GM12878 (cell line): Measurements from ENCODE around the gene SPC24. TPM values are rescaled to one million over a fixed set of nuclear protein-coding genes. Genes with fewer than 3 reads are reported as not detected.

Source experiments
- ATAC-seq: fragments of 200-7000 bp; cut with Tn5 transposase; 3 replicates; pipeline ENCODE4 v1.9.1; 2020; ENCODE audit warnings: mild to moderate bottlenecking, moderate library complexity
- BruUV-seq: library from RNA; stranded (reverse); fragments of 400-500 nt; replicated peaks from 2 replicates; lab custom pipeline; 2021; lab: Mats Ljungman, UMichigan
- CTCF ChIA-PET: fragments of 300-600 bp; sonication (Branson Sonifier 250); formaldehyde crosslinking; extraction: SDS; loops from one replicate; lab custom pipeline; 2021; ENCODE audit warnings: inconsistent platforms; lab: Yijun Ruan, JAX
- POLR2A ChIA-PET: fragments of 350-600 bp; formaldehyde crosslinking; extraction: SDS; loops from one replicate; lab custom pipeline; 2021; ENCODE audit warnings: inconsistent platforms; lab: Charles Lee
- RAD21 ChIA-PET: fragments of 300-600 bp; sonication (Branson Sonifier 250); formaldehyde crosslinking; loops from one replicate; lab custom pipeline; 2023; ENCODE audit warnings: antibody characterized with exemption; ENCODE audit not compliant: unreplicated experiment; lab: Charles Lee
- SMC1A ChIA-PET: fragments of 300-600 bp; sonication (Branson Sonifier 250); formaldehyde crosslinking; loops from one replicate; lab custom pipeline; 2023; ENCODE audit not compliant: unreplicated experiment, uncharacterized antibody; lab: Charles Lee
- DNase-seq: peaks from one replicate; pipeline ENCODE4 v3.0.0-alpha.2; 2011; ENCODE audit warnings: low read depth, low spot score
- FAIRE-seq: peaks from 3 replicates; lab custom pipeline; 2011; peaks lifted over from hg19 to GRCh38; lab: Jason Lieb, UNC
- H2AFZ ChIP-seq: 2 replicates; pipeline ENCODE4 v1.6.0; 2011; ENCODE audit warnings: low read depth, low read length, control low read depth; ENCODE audit not compliant: control insufficient read depth
- H3K27ac ChIP-seq: 2 replicates; pipeline ENCODE4 v1.5.1; 2011; ENCODE audit warnings: control low read depth; ENCODE audit not compliant: control insufficient read depth, insufficient read depth
- H3K27me3 ChIP-seq, 2 experiments: replicated peaks in 1 of 2; 2 replicates each; pipeline versions ENCODE4 v1.6.0 to v1.6.1; 2011; ENCODE audit warnings: low read length in 1 of 2; ENCODE audit not compliant: control insufficient read depth in 2 of 2, insufficient read depth in 2 of 2
- H3K36me3 ChIP-seq, 2 experiments: 2 replicates each; pipeline ENCODE4 v1.5.1; 2011; ENCODE audit warnings: low read length in 1 of 2; ENCODE audit not compliant: control insufficient read depth in 2 of 2, insufficient read depth in 2 of 2
- H3K4me1 ChIP-seq: 2 replicates; pipeline ENCODE4 v1.6.1; 2011; ENCODE audit warnings: mild to moderate bottlenecking, low read length, moderate library complexity, mixed read lengths; ENCODE audit not compliant: control insufficient read depth, insufficient read depth
- H3K4me2 ChIP-seq: 2 replicates; pipeline ENCODE4 v1.6.0; 2011; ENCODE audit warnings: control low read depth; ENCODE audit not compliant: control insufficient read depth, insufficient read depth
- H3K4me3 ChIP-seq: fragments of 200-600 bp; sonication (generic); 2 replicates; pipeline ENCODE4 v1.5.1; 2016
- H3K79me2 ChIP-seq: 2 replicates; pipeline ENCODE4 v1.6.0; 2011; ENCODE audit warnings: low read length; ENCODE audit not compliant: control insufficient read depth, insufficient read depth
- H3K9ac ChIP-seq: 2 replicates; pipeline ENCODE4 v1.8.0; 2011; ENCODE audit warnings: low read length, control low read depth, mixed read lengths; ENCODE audit not compliant: control insufficient read depth, insufficient read depth
- H3K9me3 ChIP-seq: replicated peaks from 3 replicates; pipeline ENCODE4 v1.5.1; 2011; ENCODE audit warnings: mild to moderate bottlenecking, low read length; ENCODE audit not compliant: control insufficient read depth, insufficient read depth
- H4K20me1 ChIP-seq: 2 replicates; pipeline ENCODE4 v1.6.0; 2011; ENCODE audit not compliant: control insufficient read depth, insufficient read depth
- ATF2 ChIP-seq: IDR thresholded peaks from 2 replicates; pipeline ENCODE4 v1.6.1; 2012; ENCODE audit warnings: low read length, inconsistent platforms
- ETV6 ChIP-seq, 2 experiments: fragments of 450-650 bp in 1 of 2; IDR thresholded peaks in 1 of 2; conservative IDR thresholded peaks in 1 of 2; 2 replicates each; pipeline ENCODE4 v1.6.1; 2014; ENCODE audit warnings: antibody characterized with exemption in 1 of 2, borderline replicate concordance in 1 of 2, low read depth in 1 of 2, mild to moderate bottlenecking in 1 of 2, moderate library complexity in 1 of 2
- HDAC2 ChIP-seq: fragments of 200-600 bp; sonication (generic); IDR thresholded peaks from 2 replicates; pipeline ENCODE4 v1.6.1; 2017
- NFYA ChIP-seq: IDR thresholded peaks from 2 replicates; pipeline ENCODE4 v1.6.1; 2011; ENCODE audit warnings: low read depth, mild to moderate bottlenecking, low read length, improper control_type of control experiment, borderline replicate concordance
- NFYB ChIP-seq: IDR thresholded peaks from 2 replicates; pipeline ENCODE4 v1.6.1; 2011; ENCODE audit warnings: low read depth, mild to moderate bottlenecking, low read length, improper control_type of control experiment, moderate library complexity; ENCODE audit not compliant: insufficient read depth
- NKRF ChIP-seq: fragments of 450-650 bp; conservative IDR thresholded peaks from 2 replicates; pipeline ENCODE4 v1.6.1; 2017; ENCODE audit warnings: mild to moderate bottlenecking, moderate library complexity
- REST ChIP-seq: IDR thresholded peaks from 2 replicates; pipeline ENCODE4 v1.6.1; 2012; ENCODE audit warnings: mild to moderate bottlenecking, low read depth, low read length
- SIX5 ChIP-seq: IDR thresholded peaks from 2 replicates; pipeline ENCODE4 v1.6.1; 2011; ENCODE audit warnings: mild to moderate bottlenecking, low read depth, low read length, moderate library complexity; ENCODE audit not compliant: severe bottlenecking
- ZBTB11 ChIP-seq: fragments of 450-650 bp; formaldehyde crosslinking; IDR thresholded peaks from 2 replicates; pipeline ENCODE4 v1.5.0; 2022; ENCODE audit warnings: mild to moderate bottlenecking, missing genetic modification characterization
- ZNF207 ChIP-seq: fragments of 450-650 bp; IDR thresholded peaks from 2 replicates; pipeline ENCODE4 v1.6.1; 2014; ENCODE audit warnings: antibody characterized with exemption, mild to moderate bottlenecking, borderline replicate concordance
- WGBS: methylation state at CpG from one replicate; pipeline ENCODE4 v1.1.6; 2016; ENCODE audit warnings: low lambda C conversion rate; ENCODE audit not compliant: insufficient replicate concordance, insufficient coverage; ENCODE audit errors: missing lambda C conversion rate; 5-methylcytosine and 5-hydroxymethylcytosine counted together
- in situ Hi-C: fragments of 300-500 bp; cut with MboI; formaldehyde crosslinking; loops from 9 replicates; pipeline ENCODE4 v1.14.3; 2018; ENCODE audit warnings: mixed read lengths
- intact Hi-C: fragments of 100-400 bp; cut with micrococcal nuclease; formaldehyde crosslinking; loops from one replicate; pipeline ENCODE4 v1.14.2; 2022; ENCODE audit not compliant: unreplicated experiment
- polyA plus RNA-seq, 11 experiments: library from polyadenylated mRNA; depleted of rRNA in 4 of 11; unstranded in 6 of 11; stranded (reverse) in 5 of 11; fragments of >200 nt; fragmentation: Nextera tagmentation in 4 of 11; fragmentation: Illumina TruSeq in 1 of 11; extraction: Ambion mirVana in 4 of 11; extraction: Trizol in 1 of 11; gene quantifications; 1 replicate in 1 of 11; 2 replicates in 10 of 11; pipeline versions ENCODE4 v1.2.1 to v1.2.3, GENCODE V29; 2011 to 2016; ENCODE audit warnings: inconsistent platforms in 2 of 11, missing spikeins in 2 of 11, low read depth in 1 of 11
- total RNA-seq, 4 experiments: library from RNA; depleted of rRNA in 3 of 4; stranded (reverse); fragments of >200 nt in 3 of 4; fragmentation: Illumina TruSeq in 1 of 4; extraction: Trizol in 1 of 4; gene quantifications; 2 replicates each; pipeline versions ENCODE4 v1.2.1 to v1.2.3, GENCODE V29; 2013 to 2021
- TF ChIP-seq, protein P1 (sequence below): fragments of 450-650 bp; IDR thresholded peaks from 2 replicates; pipeline ENCODE4 v1.6.1; 2016; ENCODE audit warnings: mild to moderate bottlenecking

SPC24 gene
- total and polyA plus RNA-seq, 10 of the 15 experiments (the other 5 are each of a cell fraction or from before 2014, with no cell fraction given) = 9.4 to 72.6 (median 40.7) TPM

DNA sequence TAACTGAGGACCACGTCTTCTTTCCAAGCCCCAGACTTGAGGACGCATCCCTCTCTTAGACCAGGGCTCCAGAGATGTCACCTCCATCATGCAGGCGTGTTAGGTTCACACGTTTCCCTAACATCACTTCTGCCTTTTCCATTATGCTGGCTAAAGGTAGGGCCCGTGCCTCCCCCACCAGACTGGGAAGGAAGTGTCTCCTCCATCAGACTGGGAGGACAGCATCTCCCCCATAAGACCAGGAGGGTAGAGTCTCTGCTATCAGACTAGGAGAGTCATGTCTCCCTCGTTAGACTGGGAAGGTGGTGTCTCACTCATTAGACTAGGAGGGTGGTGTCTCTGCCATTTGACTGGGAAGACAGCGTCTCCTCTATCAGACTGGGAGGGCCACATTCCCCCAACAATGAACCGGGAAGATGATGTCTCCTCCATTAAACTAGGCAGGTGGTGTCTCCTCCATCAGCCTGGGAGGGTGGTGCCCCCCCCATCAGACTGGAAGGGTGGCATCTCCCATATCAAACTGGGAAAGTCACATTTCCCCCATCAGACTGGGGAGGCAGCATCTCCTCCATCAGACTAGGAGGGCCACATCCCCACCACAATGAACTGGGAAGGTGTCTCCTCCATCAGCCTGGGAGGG lies 18.1 kb upstream of the SPC24 start:
- DNase-seq (no peak), ATAC-seq (no peak), FAIRE-seq (no peak)
- Histone ChIP-seq H3K4me1 (peaks cover 1% of the 10 kb centered on the region), H2AFZ (no peak overlapping the region), H3K27ac (no peak overlapping the region), H3K4me3 (no peak overlapping the region), H3K9ac (no peak overlapping the region), H3K9me3 (no peaks in the 10 kb centered on the region), H3K27me3 (no peaks in the 10 kb centered on the region), H4K20me1 (no peaks in the 10 kb centered on the region), H3K79me2 (no peaks in the 10 kb centered on the region), H3K36me3 (peaks cover 0 to 4% of the 10 kb centered on the region in 2 experiments; a peak in 2 of 4 replicates), H3K4me2 (no peak overlapping the region)
- intact Hi-C loops (no loop called here), in situ Hi-C loops (no loop called here)
- ChIA-PET POLR2A (no interaction called here), CTCF (no interaction called here), SMC1A (no interaction called here), RAD21 (no interaction called here)
- 55% methylated on average over 8 of the region's 8 CpGs for WGBS
- BruUV-seq = no TSS peak
- TF ChIP-seq NKRF (no peak), NFYA (no peak), ETV6 (conservative IDR thresholded peaks at IDR 0.05 in 1 of 2, IDR thresholded peaks at IDR 0.05 in 1 of 2; ENCODE audit: borderline replicate concordance in 1 of 2, low read depth in 1 of 2) (no peak), HDAC2 (no peak), ATF2 (no peak), REST (no peak), ZBTB11 (CRISPR knock-in tag) (no peak), NFYB (no peak), ZNF207 (no peak), SIX5 (no peak)
- TF ChIP-seq, protein P1, sequence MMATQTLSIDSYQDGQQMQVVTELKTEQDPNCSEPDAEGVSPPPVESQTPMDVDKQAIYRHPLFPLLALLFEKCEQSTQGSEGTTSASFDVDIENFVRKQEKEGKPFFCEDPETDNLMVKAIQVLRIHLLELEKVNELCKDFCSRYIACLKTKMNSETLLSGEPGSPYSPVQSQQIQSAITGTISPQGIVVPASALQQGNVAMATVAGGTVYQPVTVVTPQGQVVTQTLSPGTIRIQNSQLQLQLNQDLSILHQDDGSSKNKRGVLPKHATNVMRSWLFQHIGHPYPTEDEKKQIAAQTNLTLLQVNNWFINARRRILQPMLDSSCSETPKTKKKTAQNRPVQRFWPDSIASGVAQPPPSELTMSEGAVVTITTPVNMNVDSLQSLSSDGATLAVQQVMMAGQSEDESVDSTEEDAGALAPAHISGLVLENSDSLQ = no peak
